ENCODE results near the gene TLR2. TPM values are rescaled to one million over a fixed set of nuclear protein-coding genes. Genes with fewer than 3 reads are reported as not detected.

The TLR2 gene
- total RNA-seq, 1 experiment from 2014 or later: 0.28 TPM

GRCh38 chr4:153725136-153725830 is 41.2 kb downstream of the TLR2 start:
- ATAC-seq (no peak), DNase-seq (ENCODE audit: low read depth, low spot score) (no peak)
- H3K27ac ChIP-seq (ENCODE audit: low read length): no peak overlapping the region
- no peak overlapping the region for H3K4me3 ChIP-seq (ENCODE audit: low read depth in 2 of 2, low read length in 2 of 2)
- H3K4me1 ChIP-seq (ENCODE audit: control insufficient read depth, insufficient read depth, low read length): no peaks in the 10 kb centered on the region
- TF ChIP-seq CTCF (IDR thresholded peaks at IDR 0.05): no peak
- no peak for TF ChIP-seq REST (IDR thresholded peaks at IDR 0.05; ENCODE audit: insufficient read depth in 1 of 2, low read depth in 2 of 2, low read length in 1 of 2)
- no peak for TF ChIP-seq TCF7L2 (IDR thresholded peaks at IDR 0.05; ENCODE audit: low read depth, low read length)
- no peak for TF ChIP-seq POLR2AphosphoS5 (IDR thresholded peaks at IDR 0.05; ENCODE audit: low read depth, low read length)
- no peak for TF ChIP-seq SIN3A (IDR thresholded peaks at IDR 0.05; ENCODE audit: borderline replicate concordance, insufficient read depth, low read depth, low read length)
- no peaks in the 10 kb centered on the region for H3K36me3 ChIP-seq (ENCODE audit: control insufficient read depth, insufficient read depth, low read length)
- in situ Hi-C loops (cut with HindIII; ENCODE audit: low pct_unique_long_range_greater_than_20kb, low sequenced_read_pairs): no loop called here
- no TSS peak for BruUV-seq (replicated peaks)
- CTCF ChIA-PET: no interaction called here
- H3K27me3 ChIP-seq (ENCODE audit: control insufficient read depth, insufficient read depth, low read length): no peaks in the 10 kb centered on the region; the same call in 1 of the 2 replicates
- H3K9me3 ChIP-seq (ENCODE audit: control insufficient read depth, insufficient read depth, low read depth, low read length): no peaks in the 10 kb centered on the region
- POLR2A ChIA-PET: no interaction called here
- intact Hi-C loops (cut with micrococcal nuclease; ENCODE audit: unreplicated experiment): no loop called here

- no peak for ATAC-seq
- Histone ChIP-seq H3K27ac (ENCODE audit: low read length) (no peak overlapping the region), H3K36me3 (ENCODE audit: control insufficient read depth, insufficient read depth, low read length) (no peaks in the 10 kb centered on the region), H3K4me3 (ENCODE audit: low read depth in 2 of 2, low read length in 2 of 2) (no peak overlapping the region), H3K9me3 (ENCODE audit: control insufficient read depth, insufficient read depth, low read depth, low read length) (no peaks in the 10 kb centered on the region), H3K27me3 (ENCODE audit: control insufficient read depth, insufficient read depth, low read length) (no peaks in the 10 kb centered on the region; the same call in 1 of the 2 replicates), H3K4me1 (ENCODE audit: control insufficient read depth, insufficient read depth, low read length) (no peaks in the 10 kb centered on the region)
- CTCF ChIA-PET: no interaction called here
- no peak for TF ChIP-seq SIN3A (IDR thresholded peaks at IDR 0.05; ENCODE audit: borderline replicate concordance, insufficient read depth, low read depth, low read length)
- no peak for TF ChIP-seq POLR2AphosphoS5 (IDR thresholded peaks at IDR 0.05; ENCODE audit: low read depth, low read length)
- TF ChIP-seq REST (IDR thresholded peaks at IDR 0.05; ENCODE audit: insufficient read depth in 1 of 2, low read depth in 2 of 2, low read length in 1 of 2): no peak
- TF ChIP-seq CTCF (IDR thresholded peaks at IDR 0.05): no peak
- TF ChIP-seq TCF7L2 (IDR thresholded peaks at IDR 0.05; ENCODE audit: low read depth, low read length): no peak
- POLR2A ChIA-PET: interaction anchor here (0.6 kb wide), 1 partner anchor 139 kb away, joined by 4 read pairs; no protein-coding TSS in a partner anchor
- in situ Hi-C loops (cut with HindIII; ENCODE audit: low pct_unique_long_range_greater_than_20kb, low sequenced_read_pairs) (no loop called here), intact Hi-C loops (cut with micrococcal nuclease; ENCODE audit: unreplicated experiment) (no loop called here)
- BruUV-seq (replicated peaks): no TSS peak
- no peak for DNase-seq (ENCODE audit: low read depth, low spot score)
Observed at GRCh38 chr4:153725831-153726154, 41.7 kb downstream of the TLR2 start.
